ENCODE results near the gene TMCC3.
"Not testable (repeated sequence)": the region's sequence is repeated elsewhere in the genome, so short reads cannot be mapped to it uniquely, and the experiment has no call there.

The TMCC3 gene

GRCh38 chr12:94560431-94561221 is 89.7 kb downstream of the TMCC3 start:
- no peak for DNase-seq

- DNase-seq, result no peak
Measured at GRCh38 chr12:94558612-94559011, 91.7 kb downstream of the TMCC3 start.

- no peak for DNase-seq
Measured at GRCh38 chr12:94557746-94558295, 92.5 kb downstream of the TMCC3 start.

GRCh38 chr12:94555687-94556086 is 94.7 kb downstream of the TMCC3 start:
- DNase-seq, result no peak

- no peak for DNase-seq
Measured at GRCh38 chr12:94553875-94554274, 96.5 kb downstream of the TMCC3 start.

- no peak for DNase-seq
Measured at GRCh38 chr12:94553130-94553519, 97.2 kb downstream of the TMCC3 start.

GRCh38 chr12:94551810-94552209 is 98.5 kb downstream of the TMCC3 start:
- no peak for DNase-seq

GRCh38 chr12:94550964-94551363 is 99.4 kb downstream of the TMCC3 start:
- DNase-seq, result no peak

- DNase-seq, result not testable (repeated sequence)
Measured at GRCh38 chr12:94548833-94549232, 101.5 kb downstream of the TMCC3 start.

- DNase-seq, result no peak
Measured at GRCh38 chr12:94545935-94546771, 104.2 kb downstream of the TMCC3 start.

GRCh38 chr12:94544355-94544754 is 106.0 kb downstream of the TMCC3 start:
- DNase-seq, result no peak

- no peak for DNase-seq
Measured at GRCh38 chr12:94538318-94538717, 112.0 kb downstream of the TMCC3 start.

- DNase-seq, result no peak
Measured at GRCh38 chr12:94536040-94536965, 114.1 kb downstream of the TMCC3 start.

GRCh38 chr12:94535510-94535921 is 114.8 kb downstream of the TMCC3 start:
- peak; percentile 44 for DNase-seq

GRCh38 chr12:94534774-94535509 is 115.4 kb downstream of the TMCC3 start:
- peak; percentile 11 for DNase-seq

- no peak for DNase-seq
Measured at GRCh38 chr12:94534278-94534677, 116.1 kb downstream of the TMCC3 start.

- peak; percentile 90 for DNase-seq
Measured at GRCh38 chr12:94532490-94533422, 117.6 kb downstream of the TMCC3 start.

- no peak for DNase-seq
Measured at GRCh38 chr12:94531196-94531720, 119.1 kb downstream of the TMCC3 start.

GRCh38 chr12:94525951-94526350 is 124.4 kb downstream of the TMCC3 start:
- no peak for DNase-seq

Measured in DMS79 (cell line).